GM12878 (cell line): ENCODE measurements around the gene EPHB2. TPM values are rescaled to one million over a fixed set of nuclear protein-coding genes. Genes with fewer than 3 reads are reported as not detected.

Experiments
- ATAC-seq: fragments of 200-7000 bp; cut with Tn5 transposase; 3 replicates; pipeline ENCODE4 v1.9.1; 2020; ENCODE audit warnings: mild to moderate bottlenecking, moderate library complexity
- BruUV-seq: library from RNA; stranded (reverse); fragments of 400-500 nt; replicated peaks from 2 replicates; lab custom pipeline; 2021; lab: Mats Ljungman, UMichigan
- CTCF ChIA-PET: fragments of 300-600 bp; sonication (Branson Sonifier 250); formaldehyde crosslinking; extraction: SDS; loops from one replicate; lab custom pipeline; 2021; ENCODE audit warnings: inconsistent platforms; lab: Yijun Ruan, JAX
- POLR2A ChIA-PET: fragments of 350-600 bp; formaldehyde crosslinking; extraction: SDS; loops from one replicate; lab custom pipeline; 2021; ENCODE audit warnings: inconsistent platforms; lab: Charles Lee
- RAD21 ChIA-PET: fragments of 300-600 bp; sonication (Branson Sonifier 250); formaldehyde crosslinking; loops from one replicate; lab custom pipeline; 2023; ENCODE audit warnings: antibody characterized with exemption; ENCODE audit not compliant: unreplicated experiment; lab: Charles Lee
- SMC1A ChIA-PET: fragments of 300-600 bp; sonication (Branson Sonifier 250); formaldehyde crosslinking; loops from one replicate; lab custom pipeline; 2023; ENCODE audit not compliant: unreplicated experiment, uncharacterized antibody; lab: Charles Lee
- DNase-seq: peaks from one replicate; pipeline ENCODE4 v3.0.0-alpha.2; 2011; ENCODE audit warnings: low read depth, low spot score
- FAIRE-seq: peaks from 3 replicates; lab custom pipeline; 2011; peaks lifted over from hg19 to GRCh38; lab: Jason Lieb, UNC
- H2AFZ ChIP-seq: 2 replicates; pipeline ENCODE4 v1.6.0; 2011; ENCODE audit warnings: low read depth, low read length, control low read depth; ENCODE audit not compliant: control insufficient read depth
- H3K27ac ChIP-seq: 2 replicates; pipeline ENCODE4 v1.5.1; 2011; ENCODE audit warnings: control low read depth; ENCODE audit not compliant: control insufficient read depth, insufficient read depth
- H3K27me3 ChIP-seq, 2 experiments: replicated peaks in 1 of 2; 2 replicates each; pipeline versions ENCODE4 v1.6.0 to v1.6.1; 2011; ENCODE audit warnings: low read length in 1 of 2; ENCODE audit not compliant: control insufficient read depth in 2 of 2, insufficient read depth in 2 of 2
- H3K36me3 ChIP-seq, 2 experiments: 2 replicates each; pipeline ENCODE4 v1.5.1; 2011; ENCODE audit warnings: low read length in 1 of 2; ENCODE audit not compliant: control insufficient read depth in 2 of 2, insufficient read depth in 2 of 2
- H3K4me1 ChIP-seq: 2 replicates; pipeline ENCODE4 v1.6.1; 2011; ENCODE audit warnings: mild to moderate bottlenecking, low read length, moderate library complexity, mixed read lengths; ENCODE audit not compliant: control insufficient read depth, insufficient read depth
- H3K4me2 ChIP-seq: 2 replicates; pipeline ENCODE4 v1.6.0; 2011; ENCODE audit warnings: control low read depth; ENCODE audit not compliant: control insufficient read depth, insufficient read depth
- H3K4me3 ChIP-seq: fragments of 200-600 bp; sonication (generic); 2 replicates; pipeline ENCODE4 v1.5.1; 2016
- H3K79me2 ChIP-seq: 2 replicates; pipeline ENCODE4 v1.6.0; 2011; ENCODE audit warnings: low read length; ENCODE audit not compliant: control insufficient read depth, insufficient read depth
- H3K9ac ChIP-seq: 2 replicates; pipeline ENCODE4 v1.8.0; 2011; ENCODE audit warnings: low read length, control low read depth, mixed read lengths; ENCODE audit not compliant: control insufficient read depth, insufficient read depth
- H3K9me3 ChIP-seq: replicated peaks from 3 replicates; pipeline ENCODE4 v1.5.1; 2011; ENCODE audit warnings: mild to moderate bottlenecking, low read length; ENCODE audit not compliant: control insufficient read depth, insufficient read depth
- H4K20me1 ChIP-seq: 2 replicates; pipeline ENCODE4 v1.6.0; 2011; ENCODE audit not compliant: control insufficient read depth, insufficient read depth
- CBX3 ChIP-seq: fragments of 200-600 bp; sonication (generic); IDR thresholded peaks from 2 replicates; pipeline ENCODE4 v1.6.1; 2016; ENCODE audit warnings: low read depth, borderline replicate concordance
- IKZF1 ChIP-seq: fragments of 450-650 bp; conservative IDR thresholded peaks from 2 replicates; pipeline ENCODE4 v1.6.1; 2017; ENCODE audit warnings: antibody characterized with exemption, mild to moderate bottlenecking
- YY1 ChIP-seq: IDR thresholded peaks from 2 replicates; pipeline ENCODE4 v1.6.1; 2011; ENCODE audit warnings: low read depth, mild to moderate bottlenecking, low read length
- WGBS: methylation state at CpG from one replicate; pipeline ENCODE4 v1.1.6; 2016; ENCODE audit warnings: low lambda C conversion rate; ENCODE audit not compliant: insufficient replicate concordance, insufficient coverage; ENCODE audit errors: missing lambda C conversion rate; 5-methylcytosine and 5-hydroxymethylcytosine counted together
- in situ Hi-C: fragments of 300-500 bp; cut with MboI; formaldehyde crosslinking; loops from 9 replicates; pipeline ENCODE4 v1.14.3; 2018; ENCODE audit warnings: mixed read lengths
- intact Hi-C: fragments of 100-400 bp; cut with micrococcal nuclease; formaldehyde crosslinking; loops from one replicate; pipeline ENCODE4 v1.14.2; 2022; ENCODE audit not compliant: unreplicated experiment
- polyA plus RNA-seq, 11 experiments: library from polyadenylated mRNA; depleted of rRNA in 4 of 11; unstranded in 6 of 11; stranded (reverse) in 5 of 11; fragments of >200 nt; fragmentation: Nextera tagmentation in 4 of 11; fragmentation: Illumina TruSeq in 1 of 11; extraction: Ambion mirVana in 4 of 11; extraction: Trizol in 1 of 11; gene quantifications; 1 replicate in 1 of 11; 2 replicates in 10 of 11; pipeline versions ENCODE4 v1.2.1 to v1.2.3, GENCODE V29; 2011 to 2016; ENCODE audit warnings: inconsistent platforms in 2 of 11, missing spikeins in 2 of 11, low read depth in 1 of 11
- total RNA-seq, 4 experiments: library from RNA; depleted of rRNA in 3 of 4; stranded (reverse); fragments of >200 nt in 3 of 4; fragmentation: Illumina TruSeq in 1 of 4; extraction: Trizol in 1 of 4; gene quantifications; 2 replicates each; pipeline versions ENCODE4 v1.2.1 to v1.2.3, GENCODE V29; 2013 to 2021
- TF ChIP-seq, protein P1 (sequence below): fragments of 450-650 bp; IDR thresholded peaks from 2 replicates; pipeline ENCODE4 v1.6.1; 2017; ENCODE audit warnings: borderline replicate concordance
- TF ChIP-seq, protein P2 (sequence below): fragments of 450-650 bp; IDR thresholded peaks from 2 replicates; pipeline ENCODE4 v1.6.1; 2017; ENCODE audit warnings: mild to moderate bottlenecking, low read depth, inconsistent platforms; ENCODE audit not compliant: poor library complexity, severe bottlenecking

EPHB2 gene
- total and polyA plus RNA-seq, 10 of the 15 experiments (the other 5 are each of a cell fraction or from before 2014, with no cell fraction given), result 0.13 to 3.3 (median 0.92) TPM

DNA sequence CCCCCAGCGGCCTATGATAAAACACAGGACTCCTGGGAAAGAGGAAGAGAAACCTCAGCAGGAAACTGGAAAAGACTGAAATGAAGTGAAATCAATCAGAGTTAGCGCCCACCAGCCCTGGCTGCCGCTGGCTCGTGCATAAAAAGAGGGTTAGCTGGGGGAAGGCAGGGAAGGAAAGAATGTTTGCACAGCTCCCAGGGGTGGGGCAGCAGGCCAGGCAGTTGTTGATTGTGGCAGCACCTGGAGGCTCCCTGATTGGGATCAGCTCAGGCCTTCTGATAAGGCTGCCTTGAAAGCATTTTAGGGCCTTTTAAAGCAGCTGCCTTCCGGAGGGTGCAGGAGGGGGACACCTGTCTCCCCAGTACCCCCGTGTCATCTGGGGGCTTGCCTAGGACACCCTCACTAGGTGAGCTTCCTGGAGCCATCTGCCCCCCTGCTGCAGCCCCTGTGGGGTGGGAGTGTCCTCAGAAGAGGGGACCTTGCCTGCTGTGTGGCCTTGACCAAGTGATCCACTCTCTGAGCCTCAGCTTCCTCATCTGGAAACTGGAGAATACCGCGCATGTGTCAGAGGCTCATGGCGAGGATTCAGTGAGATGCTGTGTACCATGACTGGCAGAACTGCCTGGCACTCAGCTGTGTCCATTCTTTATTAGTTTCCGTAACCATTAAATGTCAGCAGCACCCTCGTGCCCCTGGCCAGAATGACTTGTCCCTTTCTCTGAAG, 6.6 kb downstream of the EPHB2 start:
- Histone ChIP-seq H3K4me1 (peaks cover 17% of the 10 kb centered on the region), H3K27ac (no peak overlapping the region), H3K36me3 (no peaks in the 10 kb centered on the region), H3K9ac (no peak overlapping the region), H2AFZ (no peak overlapping the region), H3K4me3 (no peak overlapping the region), H3K4me2 (no peak overlapping the region), H3K79me2 (no peaks in the 10 kb centered on the region), H3K9me3 (no peaks in the 10 kb centered on the region; the same call in 2 of the 3 replicates), H4K20me1 (no peaks in the 10 kb centered on the region)
- ChIA-PET POLR2A (no interaction called here), CTCF (interaction anchor here (5.5 kb wide), 1 partner anchor 14 kb away, joined by 32 read pairs; no protein-coding TSS in a partner anchor)
- no TSS peak for BruUV-seq
- no peak for TF ChIP-seq CBX3
- TF ChIP-seq, protein P1, sequence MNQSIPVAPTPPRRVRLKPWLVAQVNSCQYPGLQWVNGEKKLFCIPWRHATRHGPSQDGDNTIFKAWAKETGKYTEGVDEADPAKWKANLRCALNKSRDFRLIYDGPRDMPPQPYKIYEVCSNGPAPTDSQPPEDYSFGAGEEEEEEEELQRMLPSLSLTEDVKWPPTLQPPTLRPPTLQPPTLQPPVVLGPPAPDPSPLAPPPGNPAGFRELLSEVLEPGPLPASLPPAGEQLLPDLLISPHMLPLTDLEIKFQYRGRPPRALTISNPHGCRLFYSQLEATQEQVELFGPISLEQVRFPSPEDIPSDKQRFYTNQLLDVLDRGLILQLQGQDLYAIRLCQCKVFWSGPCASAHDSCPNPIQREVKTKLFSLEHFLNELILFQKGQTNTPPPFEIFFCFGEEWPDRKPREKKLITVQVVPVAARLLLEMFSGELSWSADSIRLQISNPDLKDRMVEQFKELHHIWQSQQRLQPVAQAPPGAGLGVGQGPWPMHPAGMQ, result no peak
- no peak for TF ChIP-seq YY1
- TF ChIP-seq, protein P2, sequence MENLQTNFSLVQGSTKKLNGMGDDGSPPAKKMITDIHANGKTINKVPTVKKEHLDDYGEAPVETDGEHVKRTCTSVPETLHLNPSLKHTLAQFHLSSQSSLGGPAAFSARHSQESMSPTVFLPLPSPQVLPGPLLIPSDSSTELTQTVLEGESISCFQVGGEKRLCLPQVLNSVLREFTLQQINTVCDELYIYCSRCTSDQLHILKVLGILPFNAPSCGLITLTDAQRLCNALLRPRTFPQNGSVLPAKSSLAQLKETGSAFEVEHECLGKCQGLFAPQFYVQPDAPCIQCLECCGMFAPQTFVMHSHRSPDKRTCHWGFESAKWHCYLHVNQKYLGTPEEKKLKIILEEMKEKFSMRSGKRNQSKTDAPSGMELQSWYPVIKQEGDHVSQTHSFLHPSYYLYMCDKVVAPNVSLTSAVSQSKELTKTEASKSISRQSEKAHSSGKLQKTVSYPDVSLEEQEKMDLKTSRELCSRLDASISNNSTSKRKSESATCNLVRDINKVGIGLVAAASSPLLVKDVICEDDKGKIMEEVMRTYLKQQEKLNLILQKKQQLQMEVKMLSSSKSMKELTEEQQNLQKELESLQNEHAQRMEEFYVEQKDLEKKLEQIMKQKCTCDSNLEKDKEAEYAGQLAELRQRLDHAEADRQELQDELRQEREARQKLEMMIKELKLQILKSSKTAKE, result no peak
- 0 out of 2 replicates have a peak, but pooled peaks have one; percentile 12 for TF ChIP-seq IKZF1
- TF ChIP-seq, all 136 proteins: peak for 1
- no peak for FAIRE-seq
- DNase-seq, result no peak
- no peak for ATAC-seq
- ChIA-PET RAD21 (no interaction called here), SMC1A (no interaction called here)
- intact Hi-C loops, result no loop called here
- in situ Hi-C loops, result no loop called here
- WGBS, result 37% methylated on average over 11 of the region's 11 CpGs
- H3K27me3 ChIP-seq, result peaks cover 0 to 11% of the 10 kb centered on the region in 2 experiments
